PC-9 (cell line): Measurements from ENCODE around the gene MAP7D2. TPM values are rescaled to one million over a fixed set of nuclear protein-coding genes. Genes with fewer than 3 reads are reported as not detected.

Experiments used
- BruUV-seq: library from RNA; stranded (reverse); fragments of 400-500 nt; replicated peaks from 2 replicates; lab custom pipeline; 2021; lab: Mats Ljungman, UMichigan
- CTCF ChIA-PET: fragments of 300-600 bp; sonication (Branson Sonifier 250); formaldehyde crosslinking; loops from one replicate; lab custom pipeline; 2022; ENCODE audit warnings: antibody characterized with exemption; lab: Charles Lee
- POLR2A ChIA-PET: fragments of 300-600 bp; sonication (Branson Sonifier 250); formaldehyde crosslinking; loops from one replicate; lab custom pipeline; 2022; ENCODE audit warnings: antibody characterized with exemption; ENCODE audit not compliant: unreplicated experiment; lab: Charles Lee
- DNase-seq, 2 experiments: peaks; one replicate each; pipeline versions ENCODE4 v3.0.0 to v3.0.0-alpha.2; 2015 to 2022; ENCODE audit warnings: mixed read lengths in 1 of 2
- H2AFZ ChIP-seq: fragments of 200-600 bp; sonication (generic); 2 replicates; pipeline ENCODE4 v1.8.1; 2017; ENCODE audit warnings: antibody characterized with exemption
- H3F3A ChIP-seq: fragments of 200-600 bp; sonication (generic); 2 replicates; pipeline ENCODE4 v1.8.1; 2017; ENCODE audit warnings: antibody characterized with exemption, mild to moderate bottlenecking, low read depth; ENCODE audit not compliant: insufficient read depth
- H3K27ac ChIP-seq: fragments of 200-600 bp; sonication (generic); 2 replicates; pipeline ENCODE4 v1.6.1; 2016; ENCODE audit warnings: mixed run types
- H3K27me3 ChIP-seq: fragments of 200-600 bp; sonication (generic); 2 replicates; pipeline ENCODE4 v1.6.1; 2016; ENCODE audit warnings: low read depth, mixed run types; ENCODE audit not compliant: insufficient read depth
- H3K36me3 ChIP-seq: fragments of 200-600 bp; sonication (generic); 2 replicates; pipeline ENCODE4 v1.6.1; 2016; ENCODE audit warnings: low read depth, mixed run types
- H3K4me1 ChIP-seq: fragments of 200-600 bp; sonication (generic); replicated peaks from 2 replicates; pipeline ENCODE4 v1.6.1; 2016; ENCODE audit warnings: mixed run types; ENCODE audit not compliant: insufficient read depth
- H3K4me2 ChIP-seq: fragments of 200-600 bp; sonication (generic); 2 replicates; pipeline ENCODE4 v1.6.1; 2017; ENCODE audit warnings: mixed run types
- H3K4me3 ChIP-seq: fragments of 200-600 bp; sonication (generic); 2 replicates; pipeline ENCODE4 v1.6.1; 2016; ENCODE audit warnings: mixed run types
- H3K79me2 ChIP-seq: fragments of 200-600 bp; sonication (generic); 2 replicates; pipeline ENCODE4 v1.6.1; 2017; ENCODE audit warnings: low read depth, mixed run types
- H3K9me2 ChIP-seq: fragments of 200-600 bp; sonication (generic); 2 replicates; pipeline ENCODE4 v1.8.1; 2017; ENCODE audit warnings: mild to moderate bottlenecking; ENCODE audit not compliant: insufficient read depth
- H3K9me3 ChIP-seq: fragments of 200-600 bp; sonication (generic); 2 replicates; pipeline ENCODE4 v1.8.1; 2016; ENCODE audit warnings: low read depth; ENCODE audit not compliant: insufficient read depth
- H4K20me1 ChIP-seq: fragments of 200-600 bp; sonication (generic); 2 replicates; pipeline ENCODE4 v1.8.1; 2017; ENCODE audit not compliant: insufficient read depth
- CTCF ChIP-seq: fragments of 200-600 bp; sonication (generic); conservative IDR thresholded peaks from 2 replicates; pipeline ENCODE4 v1.6.1; 2017; ENCODE audit warnings: mixed run types, antibody characterized with exemption, mild to moderate bottlenecking, moderate library complexity
- EZH2 ChIP-seq: fragments of 200-600 bp; sonication (generic); IDR thresholded peaks from 2 replicates; pipeline ENCODE4 v1.8.0; 2017; ENCODE audit warnings: antibody characterized with exemption, low read depth
- intact Hi-C: fragments of 100-400 bp; cut with micrococcal nuclease; formaldehyde crosslinking; loops from one replicate; pipeline ENCODE4 v1.10.0; 2022; ENCODE audit not compliant: unreplicated experiment
- total RNA-seq: library from RNA; stranded (reverse); gene quantifications from 2 replicates; pipeline ENCODE4 v1.2.3, GENCODE V29; 2021

MAP7D2 gene
- total RNA-seq, 1 experiment from 2014 or later, result not detected

GRCh38 chrX:20005883-20006282, 110.8 kb downstream of the MAP7D2 start:
- Histone ChIP-seq H3K4me1 (no peaks in the 10 kb centered on the region), H3K27ac (no peak overlapping the region), H2AFZ (no peak overlapping the region), H3K4me2 (no peak overlapping the region), H3K9me2 (no peaks in the 10 kb centered on the region), H3K79me2 (no peaks in the 10 kb centered on the region), H3K27me3 (no peaks in the 10 kb centered on the region), H3K9me3 (no peaks in the 10 kb centered on the region), H3K36me3 (no peaks in the 10 kb centered on the region), H3K4me3 (no peak overlapping the region), H4K20me1 (no peaks in the 10 kb centered on the region), H3F3A (no peaks in the 10 kb centered on the region)
- ChIA-PET CTCF (no interaction called here), POLR2A (no interaction called here)
- intact Hi-C loops, result no loop called here
- no TSS peak for BruUV-seq
- DNase-seq, result no peak
- TF ChIP-seq EZH2 (no peak), CTCF (no peak)

DNA sequence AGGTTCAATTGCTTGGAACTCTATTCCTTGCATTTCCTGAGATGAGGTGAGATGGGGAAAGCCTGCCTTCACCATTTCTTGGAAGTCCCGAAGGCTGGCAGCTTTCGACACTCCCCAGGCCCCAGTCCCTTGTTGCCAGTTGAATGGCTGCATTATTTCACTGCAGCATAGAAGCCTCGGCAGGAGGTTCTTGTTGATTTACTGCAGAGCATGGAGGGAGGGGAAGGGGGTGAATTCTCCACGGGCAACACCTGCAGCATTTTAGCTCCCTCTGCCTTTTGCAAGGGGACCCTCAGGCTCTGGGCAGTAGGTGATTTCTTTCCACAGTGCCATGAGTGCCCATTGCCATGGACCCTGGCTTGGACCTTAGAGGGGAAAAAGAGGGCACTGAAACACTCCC, 115.1 kb downstream of the MAP7D2 start:
- Histone ChIP-seq H2AFZ (no peak overlapping the region), H3K79me2 (no peaks in the 10 kb centered on the region), H3K27ac (no peak overlapping the region), H4K20me1 (no peaks in the 10 kb centered on the region), H3K9me3 (no peaks in the 10 kb centered on the region), H3K9me2 (no peaks in the 10 kb centered on the region), H3K4me2 (no peak overlapping the region), H3K27me3 (no peaks in the 10 kb centered on the region), H3K4me1 (no peaks in the 10 kb centered on the region), H3K4me3 (no peak overlapping the region), H3K36me3 (no peaks in the 10 kb centered on the region), H3F3A (no peaks in the 10 kb centered on the region)
- intact Hi-C loops, result no loop called here
- no TSS peak for BruUV-seq
- CTCF ChIA-PET, result no interaction called here
- TF ChIP-seq CTCF (no peak), EZH2 (no peak)
- no peak for DNase-seq
- POLR2A ChIA-PET, result no interaction called here

DNA sequence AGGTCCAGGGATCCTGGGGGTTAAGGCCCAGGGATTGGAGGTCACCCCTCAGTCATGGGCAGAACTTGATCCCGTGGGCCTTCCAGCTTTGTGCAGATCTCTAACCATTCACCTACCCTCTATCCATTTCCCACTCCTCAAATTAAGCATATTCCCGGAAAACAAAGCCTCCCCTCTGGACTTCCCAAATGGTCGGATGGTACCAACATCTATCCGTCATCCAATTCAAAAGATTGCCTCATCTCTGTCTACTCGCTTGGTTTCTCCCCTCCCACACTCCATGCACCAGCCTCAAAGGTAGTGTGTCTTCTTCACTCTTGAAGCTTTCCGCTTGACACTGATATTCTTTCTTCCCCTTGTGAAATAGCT, 125.4 kb downstream of the MAP7D2 start:
- Histone ChIP-seq H3K79me2 (peaks cover 14% of the 10 kb centered on the region), H3K27ac (no peak overlapping the region), H3K4me1 (peaks cover 6% of the 10 kb centered on the region; the same call in 1 of the 2 replicates), H3K27me3 (no peaks in the 10 kb centered on the region), H3K9me2 (no peaks in the 10 kb centered on the region), H3K9me3 (no peaks in the 10 kb centered on the region), H4K20me1 (no peaks in the 10 kb centered on the region), H2AFZ (peak overlapping the region; percentile 69; the same call in 1 of the 2 replicates), H3K4me3 (peak overlapping the region; percentile 44; the same call in 1 of the 2 replicates), H3K36me3 (no peaks in the 10 kb centered on the region), H3K4me2 (peak overlapping the region; percentile 70), H3F3A (no peaks in the 10 kb centered on the region)
- TF ChIP-seq EZH2 (no peak), CTCF (peak; percentile 38; the same call in 1 of the 2 replicates)
- ChIA-PET POLR2A (no interaction called here), CTCF (no interaction called here)
- intact Hi-C loops, result loop anchor here (1.0 to 5.0 kb wide), 5 partner anchors 75 to 619 kb away; no protein-coding TSS in a partner anchor
- BruUV-seq, result TSS peak; percentile 57
- DNase-seq, result no peak
